CD4-positive, CD25-positive, alpha-beta regulatory T cell (primary cell): ENCODE measurements around the gene DMD. TPM values are rescaled to one million over a fixed set of nuclear protein-coding genes. Genes with fewer than 3 reads are reported as not detected.

ENCODE experiments used
- ATAC-seq, 2 donors: fragments of 150-1000 bp; cut with Tn5 transposase; one replicate each; pipeline ENCODE4 v1.10.0; 2021; ENCODE audit warnings: low read depth in 2 of 2, moderate number of reproducible peaks in 2 of 2, moderate library complexity in 1 of 2
- DNase-seq, 3 donors: peaks; one replicate each; pipeline versions ENCODE4 v3.0.0 to v3.0.0-alpha.2; 2012 to 2022; ENCODE audit warnings: mixed read lengths in 1 of 3
- H3K27ac ChIP-seq: one replicate; pipeline ENCODE4 v1.7.0; 2013; ENCODE audit warnings: mild to moderate bottlenecking, low read length; ENCODE audit not compliant: insufficient read depth, poor library complexity, severe bottlenecking
- H3K27me3 ChIP-seq: one replicate; pipeline ENCODE4 v1.7.0; 2013; ENCODE audit warnings: low read length; ENCODE audit not compliant: control insufficient read depth, insufficient read depth
- H3K36me3 ChIP-seq: one replicate; pipeline ENCODE4 v1.7.0; 2013; ENCODE audit warnings: mild to moderate bottlenecking, low read length, moderate library complexity; ENCODE audit not compliant: control insufficient read depth, insufficient read depth
- H3K4me1 ChIP-seq: 2 replicates; pipeline ENCODE4 v1.7.0; 2013; ENCODE audit warnings: mild to moderate bottlenecking, low read length; ENCODE audit not compliant: insufficient read depth, control insufficient read depth, poor library complexity, severe bottlenecking
- H3K4me3 ChIP-seq: one replicate; pipeline ENCODE4 v1.7.0; 2013; ENCODE audit warnings: low read depth, mild to moderate bottlenecking, low read length, moderate library complexity
- H3K9me3 ChIP-seq, 2 experiments: 1 replicate in 1 of 2; 2 replicates in 1 of 2; pipeline ENCODE4 v1.7.0; 2013; ENCODE audit warnings: low read length in 2 of 2, mild to moderate bottlenecking in 1 of 2, moderate library complexity in 1 of 2; ENCODE audit not compliant: control insufficient read depth in 2 of 2
- H3K27ac Mint-ChIP-seq, 3 donors: one replicate each; pipeline ENCODE4 v1.8.0; 2020 to 2022; ENCODE audit warnings: mild to moderate bottlenecking in 3 of 3, mixed read lengths in 3 of 3, moderate library complexity in 2 of 3
- H3K27me3 Mint-ChIP-seq: one replicate; pipeline ENCODE4 v1.8.0; 2022; ENCODE audit warnings: mild to moderate bottlenecking, mixed read lengths
- H3K36me3 Mint-ChIP-seq: one replicate; pipeline ENCODE4 v1.8.0; 2020; ENCODE audit warnings: mixed read lengths
- H3K4me1 Mint-ChIP-seq, 4 donors: one replicate each; pipeline ENCODE4 v1.8.0; 2020 to 2022; ENCODE audit warnings: mixed read lengths in 4 of 4, mild to moderate bottlenecking in 1 of 4
- H3K4me3 Mint-ChIP-seq, 4 donors: one replicate each; pipeline ENCODE4 v1.8.0; 2020 to 2022; ENCODE audit warnings: mild to moderate bottlenecking in 4 of 4, mixed read lengths in 4 of 4, moderate library complexity in 3 of 4
- H3K9me3 Mint-ChIP-seq, 7 donors: one replicate each; pipeline ENCODE4 v1.8.0; 2020 to 2022; ENCODE audit warnings: mixed read lengths in 7 of 7, mild to moderate bottlenecking in 3 of 7, moderate library complexity in 2 of 7
- polyA plus RNA-seq, 4 donors: library from polyadenylated mRNA; unstranded; fragments of 300-500 nt; fragmentation: Illumina TruSeq; gene quantifications; one replicate each; pipeline ENCODE4 v1.2.3, GENCODE V29; 2021
- total RNA-seq: library from RNA; stranded (reverse); gene quantifications from one replicate; pipeline ENCODE4 v1.2.3, GENCODE V29; 2022

DMD gene
- total and polyA plus RNA-seq, 5 donors from 2014 or later, result 0.20 to 2.8 (median 0.98) TPM

- Histone ChIP-seq H3K4me3 (no peak overlapping the region), H3K36me3 (no peaks in the 10 kb centered on the region), H3K27ac (no peak overlapping the region), H3K9me3 (no peaks in the 10 kb centered on the region), H3K27me3 (no peaks in the 10 kb centered on the region), H3K4me1 (no peaks in the 10 kb centered on the region)
- ATAC-seq, result no peak
- Mint-ChIP-seq H3K4me1 (no peaks in the 10 kb centered on the region), H3K36me3 (no peaks in the 10 kb centered on the region), H3K9me3 (no peaks in the 10 kb centered on the region), H3K27me3 (no peaks in the 10 kb centered on the region), H3K4me3 (no peak overlapping the region), H3K27ac (no peak overlapping the region)
- DNase-seq, result no peak
These were observed 1965.6 kb downstream of the DMD start for GRCh38 chrX:31245714-31246113.

GRCh38 chrX:31243804-31244203 lies 1967.5 kb downstream of the DMD start:
- H3K9me3 ChIP-seq, result no peaks in the 10 kb centered on the region
- H3K27ac ChIP-seq, result no peak overlapping the region
- Mint-ChIP-seq H3K4me3 (no peak overlapping the region), H3K9me3 (no peaks in the 10 kb centered on the region), H3K36me3 (no peaks in the 10 kb centered on the region), H3K27me3 (no peaks in the 10 kb centered on the region), H3K4me1 (no peaks in the 10 kb centered on the region), H3K27ac (no peak overlapping the region)
- no peaks in the 10 kb centered on the region for H3K36me3 ChIP-seq
- H3K27me3 ChIP-seq, result no peaks in the 10 kb centered on the region
- ATAC-seq, result no peak
- no peaks in the 10 kb centered on the region for H3K4me1 ChIP-seq
- no peak for DNase-seq
- H3K4me3 ChIP-seq, result no peak overlapping the region

- ATAC-seq (no peak), DNase-seq (no peak)
- no peaks in the 10 kb centered on the region for H3K36me3 Mint-ChIP-seq
- no peaks in the 10 kb centered on the region for H3K9me3 Mint-ChIP-seq
- Histone ChIP-seq H3K27ac (no peak overlapping the region), H3K4me3 (no peak overlapping the region), H3K4me1 (no peaks in the 10 kb centered on the region), H3K9me3 (no peaks in the 10 kb centered on the region), H3K36me3 (no peaks in the 10 kb centered on the region), H3K27me3 (no peaks in the 10 kb centered on the region)
- no peaks in the 10 kb centered on the region for H3K4me1 Mint-ChIP-seq
- H3K27ac Mint-ChIP-seq, result no peak overlapping the region
- no peaks in the 10 kb centered on the region for H3K27me3 Mint-ChIP-seq
- H3K4me3 Mint-ChIP-seq, result no peak overlapping the region
These were observed 1970.4 kb downstream of the DMD start for GRCh38 chrX:31240982-31241381.

GRCh38 chrX:31237189-31237588 lies 1974.2 kb downstream of the DMD start:
- Mint-ChIP-seq H3K27ac (no peak overlapping the region), H3K36me3 (no peaks in the 10 kb centered on the region), H3K9me3 (no peaks in the 10 kb centered on the region), H3K4me1 (no peaks in the 10 kb centered on the region), H3K4me3 (no peak overlapping the region), H3K27me3 (no peaks in the 10 kb centered on the region)
- Histone ChIP-seq H3K36me3 (no peaks in the 10 kb centered on the region), H3K4me1 (no peaks in the 10 kb centered on the region), H3K27me3 (no peaks in the 10 kb centered on the region), H3K27ac (no peak overlapping the region), H3K9me3 (no peaks in the 10 kb centered on the region), H3K4me3 (no peak overlapping the region)
- DNase-seq (no peak), ATAC-seq (no peak)

GRCh38 chrX:31236231-31236630 lies 1975.1 kb downstream of the DMD start:
- Mint-ChIP-seq H3K36me3 (no peaks in the 10 kb centered on the region), H3K4me3 (no peak overlapping the region), H3K27me3 (no peaks in the 10 kb centered on the region), H3K27ac (no peak overlapping the region), H3K9me3 (no peaks in the 10 kb centered on the region), H3K4me1 (no peaks in the 10 kb centered on the region)
- Histone ChIP-seq H3K4me3 (no peak overlapping the region), H3K4me1 (no peaks in the 10 kb centered on the region), H3K27ac (no peak overlapping the region), H3K27me3 (no peaks in the 10 kb centered on the region), H3K36me3 (no peaks in the 10 kb centered on the region), H3K9me3 (no peaks in the 10 kb centered on the region)
- ATAC-seq (no peak), DNase-seq (no peak)

- Mint-ChIP-seq H3K36me3 (no peaks in the 10 kb centered on the region), H3K4me3 (no peak overlapping the region), H3K27ac (no peak overlapping the region), H3K4me1 (no peaks in the 10 kb centered on the region), H3K27me3 (no peaks in the 10 kb centered on the region), H3K9me3 (no peaks in the 10 kb centered on the region)
- H3K27ac ChIP-seq, result no peak overlapping the region
- no peaks in the 10 kb centered on the region for H3K27me3 ChIP-seq
- H3K36me3 ChIP-seq, result no peaks in the 10 kb centered on the region
- H3K4me1 ChIP-seq, result no peaks in the 10 kb centered on the region
- H3K9me3 ChIP-seq, result no peaks in the 10 kb centered on the region
- no peak overlapping the region for H3K4me3 ChIP-seq
- ATAC-seq (no peak), DNase-seq (no peak)
These were observed 1977.3 kb downstream of the DMD start for GRCh38 chrX:31233941-31234496.

GRCh38 chrX:31232506-31232905 lies 1978.8 kb downstream of the DMD start:
- Histone ChIP-seq H3K27ac (no peak overlapping the region), H3K27me3 (no peaks in the 10 kb centered on the region), H3K4me1 (no peaks in the 10 kb centered on the region), H3K4me3 (no peak overlapping the region), H3K36me3 (no peaks in the 10 kb centered on the region), H3K9me3 (no peaks in the 10 kb centered on the region)
- no peak for ATAC-seq
- no peaks in the 10 kb centered on the region for H3K9me3 Mint-ChIP-seq
- no peak overlapping the region for H3K4me3 Mint-ChIP-seq
- no peak overlapping the region for H3K27ac Mint-ChIP-seq
- H3K36me3 Mint-ChIP-seq, result no peaks in the 10 kb centered on the region
- no peaks in the 10 kb centered on the region for H3K27me3 Mint-ChIP-seq
- no peaks in the 10 kb centered on the region for H3K4me1 Mint-ChIP-seq
- DNase-seq, result no peak

GRCh38 chrX:31228909-31229308 lies 1982.4 kb downstream of the DMD start:
- H3K9me3 ChIP-seq, result no peaks in the 10 kb centered on the region
- no peaks in the 10 kb centered on the region for H3K27me3 ChIP-seq
- no peak for ATAC-seq
- Mint-ChIP-seq H3K4me3 (no peak overlapping the region), H3K27ac (no peak overlapping the region), H3K4me1 (no peaks in the 10 kb centered on the region), H3K9me3 (no peaks in the 10 kb centered on the region), H3K27me3 (no peaks in the 10 kb centered on the region), H3K36me3 (no peaks in the 10 kb centered on the region)
- H3K27ac ChIP-seq, result no peak overlapping the region
- H3K4me1 ChIP-seq, result no peaks in the 10 kb centered on the region
- no peaks in the 10 kb centered on the region for H3K36me3 ChIP-seq
- no peak for DNase-seq
- H3K4me3 ChIP-seq, result no peak overlapping the region
